GM10847 (cell line): Measurements from ENCODE around the gene TXNDC2.

Source experiments
- POLR2A ChIP-seq: IDR thresholded peaks from 2 replicates; pipeline ENCODE4 v1.6.1; 2011; ENCODE audit not compliant: insufficient read length; ENCODE audit errors: extremely low read depth

TXNDC2 gene

GRCh38 chr18:9870431-9871008, 15.3 kb upstream of the TXNDC2 start:
- TF ChIP-seq POLR2A = no peak

- TF ChIP-seq POLR2A = no peak
Measured at GRCh38 chr18:9871244-9871746, 14.5 kb upstream of the TXNDC2 start.

GRCh38 chr18:9872823-9873222, 12.9 kb upstream of the TXNDC2 start:
- no peak for TF ChIP-seq POLR2A

- no peak for TF ChIP-seq POLR2A
Measured at GRCh38 chr18:9874728-9875127, 11.0 kb upstream of the TXNDC2 start.

- TF ChIP-seq POLR2A = no peak
Measured at GRCh38 chr18:9876212-9876866, 9.4 kb upstream of the TXNDC2 start.

- TF ChIP-seq POLR2A = no peak
Measured at GRCh38 chr18:9876867-9877654, 8.7 kb upstream of the TXNDC2 start.

- no peak for TF ChIP-seq POLR2A
Measured at GRCh38 chr18:9877655-9878014, 8.1 kb upstream of the TXNDC2 start.

GRCh38 chr18:9878095-9878494, 7.7 kb upstream of the TXNDC2 start:
- TF ChIP-seq POLR2A = no peak

GRCh38 chr18:9878783-9879242, 7.0 kb upstream of the TXNDC2 start:
- no peak for TF ChIP-seq POLR2A

GRCh38 chr18:9884090-9884489, 1.7 kb upstream of the TXNDC2 start:
- no peak for TF ChIP-seq POLR2A

- TF ChIP-seq POLR2A = no peak
Measured at GRCh38 chr18:9884532-9885140, 1.1 kb upstream of the TXNDC2 start.

GRCh38 chr18:9886005-9886348, 204 bp downstream of the TXNDC2 start:
- TF ChIP-seq POLR2A = no peak

- no peak for TF ChIP-seq POLR2A
Measured at GRCh38 chr18:9887992-9888391, 2.2 kb downstream of the TXNDC2 start.

- no peak for TF ChIP-seq POLR2A
Measured at GRCh38 chr18:9890196-9890595, 4.4 kb downstream of the TXNDC2 start.

GRCh38 chr18:9890957-9891356, 5.2 kb downstream of the TXNDC2 start:
- no peak for TF ChIP-seq POLR2A
